NB4 (cell line): ENCODE results near the gene ZFYVE21.

ENCODE experiments used
- DNase-seq: peaks from one replicate; pipeline ENCODE4 v3.0.0; 2010; ENCODE audit warnings: low read depth
- H3K4me3 ChIP-seq: one replicate; pipeline ENCODE4 v1.5.1; 2011; ENCODE audit warnings: mild to moderate bottlenecking, low read depth, low read length, moderate library complexity
- MYC ChIP-seq: IDR thresholded peaks from 2 replicates; pipeline ENCODE4 v1.6.1; 2011; ENCODE audit warnings: low read depth, low read length
- POLR2A ChIP-seq: IDR thresholded peaks from 2 replicates; pipeline ENCODE4 v1.6.1; 2011; ENCODE audit warnings: mild to moderate bottlenecking; ENCODE audit not compliant: insufficient read length; ENCODE audit errors: extremely low read depth
- TF ChIP-seq, protein P1 (sequence below): IDR thresholded peaks from 2 replicates; pipeline ENCODE4 v1.6.1; 2011; ENCODE audit warnings: low read depth, low read length
- TF ChIP-seq, protein P2 (sequence below): IDR thresholded peaks from one replicate; pipeline ENCODE4 v1.5.1; 2012; ENCODE audit warnings: low read depth, low read length

The ZFYVE21 gene

DNA sequence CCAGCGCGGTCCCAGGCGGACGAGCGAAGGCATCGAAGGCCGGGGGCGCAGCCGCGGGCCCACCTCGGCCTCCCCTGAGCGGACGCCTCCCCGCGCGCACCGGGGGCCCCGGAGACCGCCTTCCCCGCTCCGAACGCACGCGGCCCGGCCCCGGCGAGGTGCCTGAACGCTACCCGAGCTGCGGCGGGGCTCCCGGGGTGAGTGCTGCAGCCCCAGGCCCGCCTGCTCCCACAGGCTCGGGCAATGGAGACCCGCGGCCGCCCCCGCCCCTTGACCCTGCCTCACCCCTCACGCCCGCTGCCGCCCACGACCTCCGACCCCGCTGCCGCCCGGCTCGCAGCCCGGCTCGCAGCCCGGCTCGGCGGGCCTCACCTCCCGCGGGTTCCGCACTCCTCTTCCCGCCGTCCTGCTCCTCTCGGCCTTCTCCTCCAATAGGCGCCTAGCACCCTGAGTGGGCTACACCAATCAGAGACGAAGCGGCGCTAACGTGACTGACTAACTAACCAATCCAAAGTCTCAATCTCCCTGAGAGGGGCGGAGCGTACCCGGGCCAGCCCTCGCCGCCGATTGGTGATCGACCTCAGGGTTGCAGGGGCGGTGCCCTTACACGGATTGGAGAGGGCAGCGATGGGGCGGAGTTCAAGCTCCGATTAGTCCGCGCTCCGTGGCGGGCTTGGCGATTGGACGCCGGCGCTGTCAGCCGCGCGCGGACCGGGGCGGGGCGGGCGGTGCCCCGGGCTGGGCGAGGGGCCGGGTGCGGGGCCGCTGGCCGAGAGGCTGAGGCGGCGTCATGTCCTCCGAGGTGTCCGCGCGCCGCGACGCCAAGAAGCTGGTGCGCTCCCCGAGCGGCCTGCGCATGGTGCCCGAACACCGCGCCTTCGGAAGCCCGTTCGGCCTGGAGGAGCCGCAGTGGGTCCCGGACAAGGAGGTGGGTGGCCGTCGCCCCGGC lies at the start of gene ZFYVE21, which contains the start of gene XRCC3:
Gene ZFYVE21, plus strand, starts transcription at position 759 of the 949 bp plus-strand sequence. Its CDS starts 32 bp downstream, at position 791.
Gene XRCC3, minus strand, starts transcription at position 400 of the 949 bp plus-strand sequence. CDS start 4,364 bp downstream, outside the sequence.
- peak; percentile 99 for DNase-seq
- TF ChIP-seq, protein P1, sequence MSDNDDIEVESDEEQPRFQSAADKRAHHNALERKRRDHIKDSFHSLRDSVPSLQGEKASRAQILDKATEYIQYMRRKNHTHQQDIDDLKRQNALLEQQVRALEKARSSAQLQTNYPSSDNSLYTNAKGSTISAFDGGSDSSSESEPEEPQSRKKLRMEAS: peak; percentile 56
- TF ChIP-seq, protein P2, sequence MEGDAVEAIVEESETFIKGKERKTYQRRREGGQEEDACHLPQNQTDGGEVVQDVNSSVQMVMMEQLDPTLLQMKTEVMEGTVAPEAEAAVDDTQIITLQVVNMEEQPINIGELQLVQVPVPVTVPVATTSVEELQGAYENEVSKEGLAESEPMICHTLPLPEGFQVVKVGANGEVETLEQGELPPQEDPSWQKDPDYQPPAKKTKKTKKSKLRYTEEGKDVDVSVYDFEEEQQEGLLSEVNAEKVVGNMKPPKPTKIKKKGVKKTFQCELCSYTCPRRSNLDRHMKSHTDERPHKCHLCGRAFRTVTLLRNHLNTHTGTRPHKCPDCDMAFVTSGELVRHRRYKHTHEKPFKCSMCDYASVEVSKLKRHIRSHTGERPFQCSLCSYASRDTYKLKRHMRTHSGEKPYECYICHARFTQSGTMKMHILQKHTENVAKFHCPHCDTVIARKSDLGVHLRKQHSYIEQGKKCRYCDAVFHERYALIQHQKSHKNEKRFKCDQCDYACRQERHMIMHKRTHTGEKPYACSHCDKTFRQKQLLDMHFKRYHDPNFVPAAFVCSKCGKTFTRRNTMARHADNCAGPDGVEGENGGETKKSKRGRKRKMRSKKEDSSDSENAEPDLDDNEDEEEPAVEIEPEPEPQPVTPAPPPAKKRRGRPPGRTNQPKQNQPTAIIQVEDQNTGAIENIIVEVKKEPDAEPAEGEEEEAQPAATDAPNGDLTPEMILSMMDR: no peak
- peak; percentile 66 for TF ChIP-seq POLR2A
- peak; percentile 49 for TF ChIP-seq MYC
- H3K4me3 ChIP-seq: peak within 1 kb of the TSS; percentile 76

DNA sequence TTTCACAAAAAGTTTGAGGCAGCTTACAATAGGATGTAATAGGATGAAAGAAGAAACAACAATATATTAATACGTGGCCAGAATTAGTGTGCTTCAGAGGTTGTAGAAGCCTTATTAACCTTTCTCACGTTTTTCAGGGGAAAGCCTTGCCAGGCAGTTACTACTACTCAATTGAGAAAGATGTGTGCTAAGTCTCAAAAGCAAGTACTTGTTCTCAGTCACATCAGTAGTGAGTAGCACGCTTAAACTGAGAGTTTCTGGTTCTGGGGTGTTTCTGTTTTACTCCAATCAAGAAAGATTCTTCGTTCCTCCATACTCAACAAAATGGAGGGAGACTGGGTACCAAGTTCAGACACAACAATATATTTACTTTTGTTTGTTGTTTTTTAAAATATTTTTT lies 47.9 kb upstream of the ZFYVE21 start:
- H3K4me3 ChIP-seq: no peak overlapping the region
- no peak for DNase-seq
- TF ChIP-seq, protein P1: no peak
- no peak for TF ChIP-seq MYC
- no peak for TF ChIP-seq POLR2A
- TF ChIP-seq, protein P2: no peak

DNA sequence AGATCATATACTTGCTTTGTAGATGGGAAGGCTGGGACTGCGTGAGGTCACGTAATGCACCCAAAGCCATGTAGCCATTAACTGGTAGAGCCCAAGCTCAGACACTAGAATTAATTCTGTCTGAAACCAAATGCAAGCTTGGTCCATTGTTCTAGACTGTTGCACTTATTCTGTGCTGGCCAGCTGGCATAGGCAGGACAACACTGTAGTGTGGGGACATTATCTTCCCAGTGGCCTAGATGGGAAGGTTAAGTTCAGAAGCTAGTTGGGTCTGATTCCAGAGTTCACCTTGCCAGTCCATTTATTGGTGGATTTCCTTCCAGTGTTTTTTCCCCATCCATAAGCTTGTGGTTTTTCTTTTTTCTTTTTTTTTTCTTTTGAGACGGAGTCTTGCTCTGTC lies 47.5 kb upstream of the ZFYVE21 start:
- DNase-seq: no peak
- TF ChIP-seq MYC (no peak), POLR2A (no peak)
- TF ChIP-seq, protein P1: no peak
- TF ChIP-seq, protein P2: no peak

DNA sequence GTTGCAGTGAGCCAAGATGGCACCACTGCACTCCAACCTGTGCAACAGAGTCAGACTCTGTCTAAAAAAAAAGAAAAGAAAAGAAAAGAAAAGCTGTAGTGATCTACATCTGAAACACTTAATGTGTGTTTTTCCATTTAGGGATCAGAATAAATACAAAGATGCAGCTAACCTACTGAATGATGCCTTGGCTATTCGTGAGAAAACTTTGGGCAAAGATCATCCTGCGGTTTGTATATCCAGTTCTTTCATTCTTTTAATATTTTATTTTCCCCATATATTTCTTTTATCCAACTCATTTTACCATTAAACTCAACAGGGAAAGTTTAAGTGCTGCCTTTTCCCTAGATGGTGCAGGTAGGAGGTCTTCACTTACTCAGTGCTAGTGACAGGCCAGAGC lies 46.2 kb upstream of the ZFYVE21 start:
- no peak overlapping the region for H3K4me3 ChIP-seq
- TF ChIP-seq MYC (no peak), POLR2A (no peak)
- TF ChIP-seq, protein P1: no peak
- TF ChIP-seq, protein P2: no peak
- DNase-seq: no peak

More for the DNA sequence above, 47.5 kb upstream of the ZFYVE21 start:
- H3K4me3 ChIP-seq: no peak overlapping the region

- no peak overlapping the region for H3K4me3 ChIP-seq
- TF ChIP-seq, protein P2: no peak
- TF ChIP-seq POLR2A (no peak), MYC (no peak)
- TF ChIP-seq, protein P1: no peak
- no peak for DNase-seq
These were observed 43.7 kb upstream of the ZFYVE21 start for GRCh38 chr14:103671911-103672310.
